HEK293 (cell line): ENCODE measurements around the gene SLC47A2.

Experiments used
- ATF2 ChIP-seq: fragments of 450-650 bp; formaldehyde crosslinking; IDR thresholded peaks from 2 replicates; pipeline ENCODE4 v1.5.1; 2016; ENCODE audit warnings: missing biosample characterization, missing genetic modification characterization, low read depth
- CTCF ChIP-seq: fragments of 450-650 bp; formaldehyde crosslinking; IDR thresholded peaks from 2 replicates; pipeline ENCODE4 v1.5.1; 2016; ENCODE audit warnings: missing biosample characterization, missing genetic modification characterization
- PRDM10 ChIP-seq: fragments of 450-650 bp; formaldehyde crosslinking; IDR thresholded peaks from 2 replicates; pipeline ENCODE4 v1.5.1; 2016; ENCODE audit warnings: missing biosample characterization, missing genetic modification characterization
- REST ChIP-seq: fragments of 450-650 bp; formaldehyde crosslinking; IDR thresholded peaks from 2 replicates; pipeline ENCODE4 v1.5.1; 2016; ENCODE audit warnings: missing biosample characterization, missing genetic modification characterization
- ZNF830 ChIP-seq: fragments of 450-650 bp; IDR thresholded peaks from 2 replicates; pipeline ENCODE4 v1.5.0; 2018; ENCODE audit warnings: missing biosample characterization, missing genetic modification characterization, low read depth, mild to moderate bottlenecking, moderate library complexity
- ZSCAN30 ChIP-seq: fragments of 450-650 bp; IDR thresholded peaks from 2 replicates; pipeline ENCODE4 v1.5.1; 2018; ENCODE audit warnings: missing biosample characterization, mild to moderate bottlenecking, missing genetic modification characterization, moderate library complexity

- no peak for TF ChIP-seq ZNF830
- no peak for TF ChIP-seq PRDM10 (tag by site-specific recombination)
- TF ChIP-seq REST (tag by site-specific recombination): no peak
- TF ChIP-seq CTCF: no peak
- no peak for TF ChIP-seq ATF2 (tag by site-specific recombination)
- TF ChIP-seq ZSCAN30 (tag by site-specific recombination): no peak
Observed at GRCh38 chr17:19741832-19742457, 25.6 kb upstream of the SLC47A2 start.
